Liver (tissue), 9 donors: ENCODE data around the gene ORAI3. TPM values are rescaled to one million over a fixed set of nuclear protein-coding genes. Genes with fewer than 3 reads are reported as not detected.

Experiments used
- DNase-seq: peaks from one replicate; pipeline ENCODE4 v3.0.0-alpha.2; 2017; ENCODE audit warnings: low spot score
- H3K27ac ChIP-seq, 2 donors: one replicate each; pipeline ENCODE4 v1.7.0; 2013; ENCODE audit warnings: inconsistent platforms in 2 of 2, low read length in 2 of 2, control low read depth in 1 of 2, low read depth in 1 of 2, mild to moderate bottlenecking in 1 of 2
- H3K27me3 ChIP-seq, 4 donors: one replicate each; pipeline versions ENCODE4 v1.6.1 to v1.7.0; 2013; ENCODE audit warnings: low read length in 3 of 4, inconsistent platforms in 1 of 4, mild to moderate bottlenecking in 1 of 4, moderate library complexity in 1 of 4; ENCODE audit not compliant: control insufficient read depth in 4 of 4, insufficient read depth in 4 of 4
- H3K36me3 ChIP-seq, 4 donors: one replicate each; pipeline versions ENCODE4 v1.6.1 to v1.7.0; 2013; ENCODE audit warnings: low read length in 3 of 4, mild to moderate bottlenecking in 3 of 4, low read depth in 1 of 4, moderate library complexity in 1 of 4; ENCODE audit not compliant: control insufficient read depth in 4 of 4, insufficient read depth in 3 of 4
- H3K4me1 ChIP-seq, 4 donors: one replicate each; pipeline versions ENCODE4 v1.6.1 to v1.7.0; 2013; ENCODE audit warnings: low read length in 3 of 4, mild to moderate bottlenecking in 3 of 4, moderate library complexity in 1 of 4; ENCODE audit not compliant: control insufficient read depth in 4 of 4, insufficient read depth in 4 of 4
- H3K4me3 ChIP-seq, 3 donors: one replicate each; pipeline versions ENCODE4 v1.6.1 to v1.7.0; 2013; ENCODE audit warnings: low read length in 3 of 3, control low read depth in 1 of 3, low read depth in 1 of 3, mild to moderate bottlenecking in 1 of 3
- H3K9ac ChIP-seq, 2 donors: one replicate each; pipeline ENCODE4 v1.7.0; 2013; ENCODE audit warnings: low read length in 2 of 2, mild to moderate bottlenecking in 2 of 2, moderate library complexity in 2 of 2, control low read depth in 1 of 2, low read depth in 1 of 2
- H3K9me3 ChIP-seq, 4 donors: one replicate each; pipeline versions ENCODE4 v1.6.1 to v1.7.0; 2013; ENCODE audit warnings: low read length in 3 of 4; ENCODE audit not compliant: control insufficient read depth in 4 of 4
- FOXA1 ChIP-seq: IDR thresholded peaks from 2 replicates; pipeline ENCODE4 v1.6.1; 2016; ENCODE audit warnings: antibody characterized with exemption
- GABPA ChIP-seq, 2 donors: IDR thresholded peaks in 1 of 2; conservative IDR thresholded peaks in 1 of 2; 2 replicates each; pipeline ENCODE4 v1.6.1; 2016; ENCODE audit warnings: antibody characterized with exemption in 2 of 2, mild to moderate bottlenecking in 1 of 2, moderate library complexity in 1 of 2
- HNF4A ChIP-seq, 2 donors: conservative IDR thresholded peaks; 2 replicates each; pipeline ENCODE4 v1.6.1; 2016; ENCODE audit warnings: antibody characterized with exemption in 2 of 2, mild to moderate bottlenecking in 2 of 2
- HNF4G ChIP-seq: IDR thresholded peaks from 2 replicates; pipeline ENCODE4 v1.6.1; 2016; ENCODE audit warnings: antibody characterized with exemption
- JUND ChIP-seq, 2 donors: IDR thresholded peaks; 2 replicates each; pipeline ENCODE4 v1.6.1; 2016; ENCODE audit warnings: antibody characterized with exemption in 2 of 2
- NR2F2 ChIP-seq: IDR thresholded peaks from 2 replicates; pipeline ENCODE4 v1.6.1; 2016; ENCODE audit warnings: antibody characterized with exemption
- RAD21 ChIP-seq, 2 donors: IDR thresholded peaks; 2 replicates each; pipeline ENCODE4 v1.6.1; 2016; ENCODE audit warnings: antibody characterized with exemption in 2 of 2, mild to moderate bottlenecking in 2 of 2
- RXRA ChIP-seq, 2 donors: IDR thresholded peaks; 2 replicates each; pipeline ENCODE4 v1.6.1; 2017 to 2018; ENCODE audit warnings: antibody characterized with exemption in 2 of 2, mild to moderate bottlenecking in 1 of 2
- SP1 ChIP-seq: IDR thresholded peaks from 2 replicates; pipeline ENCODE4 v1.6.1; 2018; ENCODE audit warnings: antibody characterized with exemption, mild to moderate bottlenecking
- TAF1 ChIP-seq: conservative IDR thresholded peaks from 2 replicates; pipeline ENCODE4 v1.6.1; 2016; ENCODE audit warnings: antibody characterized with exemption, mild to moderate bottlenecking
- YY1 ChIP-seq: IDR thresholded peaks from 2 replicates; pipeline ENCODE4 v1.6.1; 2016; ENCODE audit warnings: antibody characterized with exemption, mild to moderate bottlenecking
- WGBS: extraction: QIAGEN DNeasy Blood & Tissue Kit; methylation state at CpG from one replicate; pipeline ENCODE4 v1.1.7; 2013; 5-methylcytosine and 5-hydroxymethylcytosine counted together
- polyA plus RNA-seq, 2 donors: library from polyadenylated mRNA; stranded (reverse) in 1 of 2; unstranded in 1 of 2; fragments of 200-250 nt in 1 of 2; fragments of >200 nt in 1 of 2; fragmentation: Nextera tagmentation in 1 of 2; extraction: Ambion mirVana in 1 of 2; gene quantifications; one replicate each; pipeline versions ENCODE4 v1.2.1 to v1.2.3, GENCODE V29; 2013 to 2015
- total RNA-seq, 2 donors: library from RNA; depleted of rRNA; stranded (reverse); fragments of >200 nt; gene quantifications; one replicate each; pipeline ENCODE4 v1.2.3, GENCODE V29; 2014
- TF ChIP-seq, protein P1 (sequence below): IDR thresholded peaks from 2 replicates; pipeline ENCODE4 v1.6.1; 2016; ENCODE audit warnings: antibody characterized with exemption
- TF ChIP-seq, protein P2 (sequence below): IDR thresholded peaks from 2 replicates; pipeline ENCODE4 v1.6.1; 2016; ENCODE audit warnings: antibody characterized with exemption
- TF ChIP-seq, protein P3 (sequence below): IDR thresholded peaks from 2 replicates; pipeline ENCODE4 v1.6.1; 2016; ENCODE audit warnings: antibody characterized with exemption, mild to moderate bottlenecking
- TF ChIP-seq, protein P4 (sequence below): fragments of 150-350 bp; IDR thresholded peaks from 2 replicates; pipeline ENCODE4 v1.5.1; 2017; ENCODE audit warnings: improper control_type of control experiment, low read depth, low read length; ENCODE audit not compliant: missing input control
- donor health status: healthy.
- donor health status: healthy.
- donor health status: healthy.
- donor health status: healthy.
- donor health status: healthy.

The ORAI3 gene
- total and polyA plus RNA-seq, 4 donors: 26.6 to 39.1 (median 31.4) TPM

DNA sequence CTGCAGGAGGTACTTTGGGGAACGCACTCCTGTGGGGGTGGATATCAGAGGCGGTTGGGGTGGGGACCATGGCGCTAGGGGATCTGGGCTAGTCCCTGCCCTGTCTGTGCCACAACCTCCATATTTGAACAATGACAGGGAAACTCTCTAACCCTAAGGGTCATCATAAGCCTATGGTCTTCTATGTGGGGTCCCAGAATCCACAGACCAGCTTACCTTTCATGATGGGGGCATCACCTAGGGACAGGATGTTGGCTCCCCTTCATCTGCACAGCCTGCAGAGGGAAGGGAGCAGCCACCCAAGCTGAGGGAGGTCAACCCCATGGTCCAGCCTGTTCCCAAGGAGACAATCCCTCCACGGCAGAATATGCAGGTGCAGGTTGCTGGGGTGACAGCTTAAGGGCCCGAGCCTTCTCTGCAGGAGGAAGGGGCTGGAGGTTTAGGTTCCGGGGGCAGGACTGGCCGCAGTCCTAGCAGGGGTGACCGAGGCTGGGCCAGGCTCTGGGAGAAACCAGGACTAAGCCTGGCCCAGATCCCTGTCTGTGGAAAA lies 1.7 kb downstream of the ORAI3 start:
- no peak for TF ChIP-seq FOXA1
- no peak for TF ChIP-seq HNF4G
- no peak for TF ChIP-seq YY1
- no peak for DNase-seq
- H3K9ac ChIP-seq: peak overlapping the region in 1 of 2 donors; percentile 65

DNA sequence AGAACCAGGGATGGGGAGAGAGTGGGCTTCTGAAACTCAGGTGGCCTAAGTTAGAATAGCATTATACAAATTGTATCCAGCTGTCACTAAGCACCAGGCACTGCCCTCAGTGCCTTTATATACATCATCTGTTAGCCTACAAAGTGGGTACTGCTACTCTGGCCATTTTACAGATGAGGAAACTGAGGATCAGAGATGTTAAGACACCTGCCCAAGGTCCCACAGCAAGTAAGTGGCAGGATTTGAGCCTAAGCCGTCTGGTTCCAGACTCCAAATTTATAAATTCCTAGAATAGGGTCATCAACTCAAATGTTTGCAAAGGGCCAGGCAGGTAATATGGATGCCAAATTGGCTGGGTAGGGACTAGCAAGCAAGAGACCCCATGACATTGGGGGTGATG lies 2.3 kb downstream of the ORAI3 start:
- H3K4me1 ChIP-seq: peaks cover 21 to 60% (median 48%) of the 10 kb centered on the region in 4 donors
- no peak overlapping the region for H3K4me3 ChIP-seq
- no peaks in the 10 kb centered on the region for H3K9me3 ChIP-seq
- H3K27me3 ChIP-seq: no peaks in the 10 kb centered on the region
- no peaks in the 10 kb centered on the region for H3K36me3 ChIP-seq
- DNase-seq: no peak
- WGBS: 33% methylated on average over 1 of the region's 1 CpG
- no peak for TF ChIP-seq JUND (IDR thresholded peaks at IDR 0.05)
- TF ChIP-seq, protein P1, sequence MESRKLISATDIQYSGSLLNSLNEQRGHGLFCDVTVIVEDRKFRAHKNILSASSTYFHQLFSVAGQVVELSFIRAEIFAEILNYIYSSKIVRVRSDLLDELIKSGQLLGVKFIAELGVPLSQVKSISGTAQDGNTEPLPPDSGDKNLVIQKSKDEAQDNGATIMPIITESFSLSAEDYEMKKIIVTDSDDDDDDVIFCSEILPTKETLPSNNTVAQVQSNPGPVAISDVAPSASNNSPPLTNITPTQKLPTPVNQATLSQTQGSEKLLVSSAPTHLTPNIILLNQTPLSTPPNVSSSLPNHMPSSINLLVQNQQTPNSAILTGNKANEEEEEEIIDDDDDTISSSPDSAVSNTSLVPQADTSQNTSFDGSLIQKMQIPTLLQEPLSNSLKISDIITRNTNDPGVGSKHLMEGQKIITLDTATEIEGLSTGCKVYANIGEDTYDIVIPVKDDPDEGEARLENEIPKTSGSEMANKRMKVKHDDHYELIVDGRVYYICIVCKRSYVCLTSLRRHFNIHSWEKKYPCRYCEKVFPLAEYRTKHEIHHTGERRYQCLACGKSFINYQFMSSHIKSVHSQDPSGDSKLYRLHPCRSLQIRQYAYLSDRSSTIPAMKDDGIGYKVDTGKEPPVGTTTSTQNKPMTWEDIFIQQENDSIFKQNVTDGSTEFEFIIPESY: no peak
- TF ChIP-seq, protein P2, sequence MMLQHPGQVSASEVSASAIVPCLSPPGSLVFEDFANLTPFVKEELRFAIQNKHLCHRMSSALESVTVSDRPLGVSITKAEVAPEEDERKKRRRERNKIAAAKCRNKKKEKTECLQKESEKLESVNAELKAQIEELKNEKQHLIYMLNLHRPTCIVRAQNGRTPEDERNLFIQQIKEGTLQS: no peak
- no peak for TF ChIP-seq TAF1
- no peak for TF ChIP-seq NR2F2
- TF ChIP-seq, protein P3, sequence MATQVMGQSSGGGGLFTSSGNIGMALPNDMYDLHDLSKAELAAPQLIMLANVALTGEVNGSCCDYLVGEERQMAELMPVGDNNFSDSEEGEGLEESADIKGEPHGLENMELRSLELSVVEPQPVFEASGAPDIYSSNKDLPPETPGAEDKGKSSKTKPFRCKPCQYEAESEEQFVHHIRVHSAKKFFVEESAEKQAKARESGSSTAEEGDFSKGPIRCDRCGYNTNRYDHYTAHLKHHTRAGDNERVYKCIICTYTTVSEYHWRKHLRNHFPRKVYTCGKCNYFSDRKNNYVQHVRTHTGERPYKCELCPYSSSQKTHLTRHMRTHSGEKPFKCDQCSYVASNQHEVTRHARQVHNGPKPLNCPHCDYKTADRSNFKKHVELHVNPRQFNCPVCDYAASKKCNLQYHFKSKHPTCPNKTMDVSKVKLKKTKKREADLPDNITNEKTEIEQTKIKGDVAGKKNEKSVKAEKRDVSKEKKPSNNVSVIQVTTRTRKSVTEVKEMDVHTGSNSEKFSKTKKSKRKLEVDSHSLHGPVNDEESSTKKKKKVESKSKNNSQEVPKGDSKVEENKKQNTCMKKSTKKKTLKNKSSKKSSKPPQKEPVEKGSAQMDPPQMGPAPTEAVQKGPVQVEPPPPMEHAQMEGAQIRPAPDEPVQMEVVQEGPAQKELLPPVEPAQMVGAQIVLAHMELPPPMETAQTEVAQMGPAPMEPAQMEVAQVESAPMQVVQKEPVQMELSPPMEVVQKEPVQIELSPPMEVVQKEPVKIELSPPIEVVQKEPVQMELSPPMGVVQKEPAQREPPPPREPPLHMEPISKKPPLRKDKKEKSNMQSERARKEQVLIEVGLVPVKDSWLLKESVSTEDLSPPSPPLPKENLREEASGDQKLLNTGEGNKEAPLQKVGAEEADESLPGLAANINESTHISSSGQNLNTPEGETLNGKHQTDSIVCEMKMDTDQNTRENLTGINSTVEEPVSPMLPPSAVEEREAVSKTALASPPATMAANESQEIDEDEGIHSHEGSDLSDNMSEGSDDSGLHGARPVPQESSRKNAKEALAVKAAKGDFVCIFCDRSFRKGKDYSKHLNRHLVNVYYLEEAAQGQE: no peak
- TF ChIP-seq RXRA (IDR thresholded peaks at IDR 0.05): no peak
- no peak for TF ChIP-seq GABPA (IDR thresholded peaks at IDR 0.05 in 1 of 2, conservative IDR thresholded peaks at IDR 0.05 in 1 of 2)
- H3K9ac ChIP-seq: peak overlapping the region in 1 of 2 donors; percentile 17
- peak overlapping the region; percentile 91 to 92 for H3K27ac ChIP-seq

More for the DNA sequence above, 1.7 kb downstream of the ORAI3 start:
- H3K27ac ChIP-seq: peak overlapping the region; percentile 91 to 92
- peak overlapping the region; percentile 33 to 90 (median 86) for H3K4me3 ChIP-seq
- WGBS: 50% methylated on average over 8 of the region's 8 CpGs
- peaks cover 21 to 56% (median 48%) of the 10 kb centered on the region in 4 donors for H3K4me1 ChIP-seq
- H3K36me3 ChIP-seq: no peaks in the 10 kb centered on the region
- H3K9me3 ChIP-seq: no peaks in the 10 kb centered on the region
- H3K27me3 ChIP-seq: no peaks in the 10 kb centered on the region

DNA sequence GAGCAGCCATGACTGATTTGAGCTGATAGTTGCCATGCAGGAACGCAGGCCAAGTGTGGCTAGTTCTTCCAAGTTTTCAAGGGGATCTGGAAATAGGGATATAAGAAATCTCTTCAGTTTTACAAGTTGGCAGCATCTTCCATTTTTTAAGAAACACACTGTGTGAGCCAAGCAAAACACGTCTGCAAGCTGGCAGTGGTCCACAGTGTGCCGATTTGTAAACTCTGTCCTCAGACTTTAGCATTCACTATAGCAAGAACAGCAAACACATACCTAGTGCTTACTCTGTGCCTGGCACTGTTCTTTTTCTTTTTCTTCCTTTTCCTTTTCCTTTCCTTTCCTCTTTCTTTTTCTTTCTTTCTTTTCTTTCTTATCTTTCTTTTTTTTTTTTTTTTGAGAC lies 2.9 kb downstream of the ORAI3 start:
- no peak for DNase-seq
- Histone ChIP-seq H3K4me3 (no peak overlapping the region), H3K4me1 (peaks cover 21 to 65% (median 52%) of the 10 kb centered on the region in 4 donors), H3K36me3 (no peaks in the 10 kb centered on the region), H3K9me3 (no peaks in the 10 kb centered on the region), H3K27ac (peak overlapping the region; percentile 91 to 92), H3K27me3 (no peaks in the 10 kb centered on the region), H3K9ac (no peak overlapping the region)
- WGBS: 24% methylated on average over 3 of the region's 3 CpGs
- TF ChIP-seq RAD21 (IDR thresholded peaks at IDR 0.05) (peak in 1 of 2 donors; percentile 8), TAF1 (peak; percentile 44), HNF4G (peak; percentile 19), HNF4A (conservative IDR thresholded peaks at IDR 0.05) (peak; percentile 77 to 91), YY1 (peak; percentile 43), JUND (IDR thresholded peaks at IDR 0.05) (peak in 1 of 2 donors; percentile 49), SP1 (peak; percentile 73)
- TF ChIP-seq, protein P2: no peak
- TF ChIP-seq, protein P3: peak; percentile 54
- TF ChIP-seq, protein P4, sequence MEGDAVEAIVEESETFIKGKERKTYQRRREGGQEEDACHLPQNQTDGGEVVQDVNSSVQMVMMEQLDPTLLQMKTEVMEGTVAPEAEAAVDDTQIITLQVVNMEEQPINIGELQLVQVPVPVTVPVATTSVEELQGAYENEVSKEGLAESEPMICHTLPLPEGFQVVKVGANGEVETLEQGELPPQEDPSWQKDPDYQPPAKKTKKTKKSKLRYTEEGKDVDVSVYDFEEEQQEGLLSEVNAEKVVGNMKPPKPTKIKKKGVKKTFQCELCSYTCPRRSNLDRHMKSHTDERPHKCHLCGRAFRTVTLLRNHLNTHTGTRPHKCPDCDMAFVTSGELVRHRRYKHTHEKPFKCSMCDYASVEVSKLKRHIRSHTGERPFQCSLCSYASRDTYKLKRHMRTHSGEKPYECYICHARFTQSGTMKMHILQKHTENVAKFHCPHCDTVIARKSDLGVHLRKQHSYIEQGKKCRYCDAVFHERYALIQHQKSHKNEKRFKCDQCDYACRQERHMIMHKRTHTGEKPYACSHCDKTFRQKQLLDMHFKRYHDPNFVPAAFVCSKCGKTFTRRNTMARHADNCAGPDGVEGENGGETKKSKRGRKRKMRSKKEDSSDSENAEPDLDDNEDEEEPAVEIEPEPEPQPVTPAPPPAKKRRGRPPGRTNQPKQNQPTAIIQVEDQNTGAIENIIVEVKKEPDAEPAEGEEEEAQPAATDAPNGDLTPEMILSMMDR: no peak
